GM21619 (cell line): ENCODE measurements around the gene MAGI2.
"Not testable (repeated sequence)": the region's sequence is repeated elsewhere in the genome, so short reads cannot be mapped to it uniquely, and the experiment has no call there.

ENCODE experiments used
- ATAC-seq: cut with Tn5 transposase; IDR thresholded peaks from one replicate; pipeline ENCODE4 v1.9.1; 2021; ENCODE audit not compliant: unreplicated experiment

Gene MAGI2

GRCh38 chr7:79064187-79064823, 389.2 kb downstream of the MAGI2 start:
- ATAC-seq = no peak

GRCh38 chr7:79063019-79063698, 390.3 kb downstream of the MAGI2 start:
- ATAC-seq = no peak

- ATAC-seq = no peak
Observed at GRCh38 chr7:79060498-79060897, 393.0 kb downstream of the MAGI2 start.

GRCh38 chr7:79055722-79056415, 397.6 kb downstream of the MAGI2 start:
- no peak for ATAC-seq

- no peak for ATAC-seq
Observed at GRCh38 chr7:79051915-79052314, 401.6 kb downstream of the MAGI2 start.

GRCh38 chr7:79050603-79051002, 402.9 kb downstream of the MAGI2 start:
- ATAC-seq = no peak

GRCh38 chr7:79046061-79046460, 407.4 kb downstream of the MAGI2 start:
- no peak for ATAC-seq

GRCh38 chr7:79037001-79037400, 416.5 kb downstream of the MAGI2 start:
- no peak for ATAC-seq

GRCh38 chr7:79036356-79036755, 417.1 kb downstream of the MAGI2 start:
- no peak for ATAC-seq

- no peak for ATAC-seq
Observed at GRCh38 chr7:79035858-79036257, 417.6 kb downstream of the MAGI2 start.

- no peak for ATAC-seq
Observed at GRCh38 chr7:79034730-79035129, 418.7 kb downstream of the MAGI2 start.

- ATAC-seq = not testable (repeated sequence)
Observed at GRCh38 chr7:79019711-79020110, 433.8 kb downstream of the MAGI2 start.

- no peak for ATAC-seq
Observed at GRCh38 chr7:79011921-79012320, 441.5 kb downstream of the MAGI2 start.

- ATAC-seq = no peak
Observed at GRCh38 chr7:79009647-79010046, 443.8 kb downstream of the MAGI2 start.

GRCh38 chr7:79008786-79009185, 444.7 kb downstream of the MAGI2 start:
- no peak for ATAC-seq

GRCh38 chr7:78996013-78996412, 457.5 kb downstream of the MAGI2 start:
- ATAC-seq = no peak

GRCh38 chr7:78993341-78993740, 460.1 kb downstream of the MAGI2 start:
- no peak for ATAC-seq

GRCh38 chr7:78985509-78985908, 468.0 kb downstream of the MAGI2 start:
- ATAC-seq = no peak

GRCh38 chr7:78983483-78983882, 470.0 kb downstream of the MAGI2 start:
- no peak for ATAC-seq

- no peak for ATAC-seq
Observed at GRCh38 chr7:78970440-78970916, 483.0 kb downstream of the MAGI2 start.

GRCh38 chr7:78968951-78969350, 484.5 kb downstream of the MAGI2 start:
- ATAC-seq = no peak

- not testable (repeated sequence) for ATAC-seq
Observed at GRCh38 chr7:78967561-78967960, 485.9 kb downstream of the MAGI2 start.
